Measurements from ENCODE around the gene KPNA6. TPM values are rescaled to one million over a fixed set of nuclear protein-coding genes. Genes with fewer than 3 reads are reported as not detected.

The KPNA6 gene
- total and polyA plus RNA-seq, 10 of the 15 experiments (the other 5 are each of a cell fraction or from before 2014, with no cell fraction given), result 11.1 to 55.6 (median 25.9) TPM

DNA sequence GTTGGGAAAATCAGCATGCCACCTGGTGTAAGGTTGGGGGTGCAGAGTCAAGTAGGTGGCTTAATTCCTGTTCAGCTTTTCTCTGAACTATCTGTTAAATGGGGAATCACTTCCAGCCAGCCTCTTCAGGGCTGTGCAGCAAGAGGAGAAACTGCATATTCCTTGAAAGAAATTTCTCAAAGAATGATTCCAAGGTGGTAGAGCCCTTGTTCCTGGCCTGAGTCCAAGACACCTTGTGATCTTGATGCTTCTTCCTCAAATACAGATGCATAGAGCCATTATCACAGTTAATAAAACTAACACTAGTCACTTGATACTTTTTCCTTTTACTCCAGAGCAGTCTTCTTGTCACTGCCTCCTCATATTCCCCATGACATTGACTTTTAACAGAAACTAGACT lies 76.8 kb downstream of the KPNA6 start:
- TF ChIP-seq RB1 (IDR thresholded peaks at IDR 0.05; ENCODE audit: borderline replicate concordance), result no peak
- no peak for TF ChIP-seq ZNF207 (IDR thresholded peaks at IDR 0.05; ENCODE audit: borderline replicate concordance)
- no peak for TF ChIP-seq SIX5 (IDR thresholded peaks at IDR 0.05; ENCODE audit: low read depth, low read length, severe bottlenecking)
- TF ChIP-seq MYB (IDR thresholded peaks at IDR 0.05; ENCODE audit: borderline replicate concordance, low read depth, low read length), result no peak
- TF ChIP-seq RCOR1 (conservative IDR thresholded peaks at IDR 0.05; ENCODE audit: low read depth, low read length), result no peak
- no peak for TF ChIP-seq CBX3 (IDR thresholded peaks at IDR 0.05; ENCODE audit: borderline replicate concordance, low read depth)
- TF ChIP-seq KLF5 (IDR thresholded peaks at IDR 0.05; ENCODE audit: partially characterized antibody), result no peak
- no peak for TF ChIP-seq HSF1 (IDR thresholded peaks at IDR 0.05; ENCODE audit: low read depth, low read length)
- no peaks in the 10 kb centered on the region for H3K27me3 ChIP-seq (replicated peaks in 1 of 2; ENCODE audit: control insufficient read depth in 2 of 2, insufficient read depth in 2 of 2, low read length in 1 of 2)
- H4K20me1 ChIP-seq (ENCODE audit: control insufficient read depth, insufficient read depth), result no peaks in the 10 kb centered on the region; the same call in 1 of the 2 replicates
- H3K79me2 ChIP-seq (ENCODE audit: control insufficient read depth, insufficient read depth, low read length), result peaks cover 61% of the 10 kb centered on the region
- ChIA-PET SMC1A (ENCODE audit: uncharacterized antibody, unreplicated experiment) (interaction anchor here (1.3 kb wide), 1 partner anchor 73 kb away, joined by 3 read pairs; no protein-coding TSS in a partner anchor), RAD21 (ENCODE audit: unreplicated experiment) (interaction anchor here (1.0 to 1.4 kb wide), 2 partner anchors 16 to 112 kb away, joined by 3 read pairs; partner anchors contain the start of genes CCDC28B and TMEM39B), CTCF (interaction anchor here (1.1 to 1.4 kb wide), 2 partner anchors 10 to 64 kb away, joined by 3 to 4 read pairs; no protein-coding TSS in a partner anchor), POLR2A (interaction anchor here (0.6 to 1.6 kb wide), 4 partner anchors 9 to 110 kb away, joined by 3 to 5 read pairs (median 3); partner anchors contain the start of gene CCDC28B)
- peaks cover 12 to 40% of the 10 kb centered on the region in 2 experiments for H3K36me3 ChIP-seq (ENCODE audit: control insufficient read depth in 2 of 2, insufficient read depth in 2 of 2, low read length in 1 of 2)
- FAIRE-seq, result no peak
- no peak overlapping the region for H3K4me2 ChIP-seq (ENCODE audit: control insufficient read depth, insufficient read depth)
- ATAC-seq, result no peak
- no TSS peak for BruUV-seq (replicated peaks)
- in situ Hi-C loops (cut with MboI), result no loop called here
- H3K4me3 ChIP-seq, result no peak overlapping the region
- intact Hi-C loops (cut with micrococcal nuclease; ENCODE audit: unreplicated experiment), result no loop called here
- no peak overlapping the region for H2AFZ ChIP-seq (ENCODE audit: control insufficient read depth, low read depth, low read length)
- no peak overlapping the region for H3K27ac ChIP-seq (ENCODE audit: control insufficient read depth, insufficient read depth)
- H3K9ac ChIP-seq (ENCODE audit: control insufficient read depth, insufficient read depth, low read length), result no peak overlapping the region
- peaks cover 15% of the 10 kb centered on the region for H3K4me1 ChIP-seq (ENCODE audit: control insufficient read depth, insufficient read depth, low read length)
- DNase-seq (ENCODE audit: low read depth, low spot score), result no peak
- H3K9me3 ChIP-seq (replicated peaks; ENCODE audit: control insufficient read depth, insufficient read depth, low read length), result no peaks in the 10 kb centered on the region
